ENCODE measurements around the gene NNMT.
"Not testable (repeated sequence)": the region's sequence is repeated elsewhere in the genome, so short reads cannot be mapped to it uniquely, and the experiment has no call there.

NNMT gene

DNA sequence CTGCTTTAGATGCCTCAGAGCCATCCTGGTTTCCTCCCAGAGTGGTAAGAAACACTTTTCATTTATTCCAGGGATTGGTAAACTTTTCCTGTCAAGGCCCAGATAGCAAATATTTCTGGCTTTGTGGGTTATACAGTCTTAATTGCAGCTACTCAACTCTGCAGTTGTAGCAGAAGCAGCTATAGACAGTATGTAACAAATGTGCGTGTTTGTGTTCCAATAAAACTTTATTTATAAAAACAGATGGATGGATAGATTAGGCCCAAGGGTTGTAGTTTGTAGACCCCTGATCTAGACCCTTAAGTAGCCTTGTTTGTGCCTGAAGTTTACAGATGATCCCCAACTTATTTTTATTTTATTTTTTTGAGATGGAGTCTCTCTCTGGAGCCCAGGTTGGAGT lies 17.9 kb downstream of the NNMT start:
- DNase-seq = no peak

- DNase-seq = no peak
Observed at GRCh38 chr11:114315749-114316368, 19.7 kb downstream of the NNMT start.

DNA sequence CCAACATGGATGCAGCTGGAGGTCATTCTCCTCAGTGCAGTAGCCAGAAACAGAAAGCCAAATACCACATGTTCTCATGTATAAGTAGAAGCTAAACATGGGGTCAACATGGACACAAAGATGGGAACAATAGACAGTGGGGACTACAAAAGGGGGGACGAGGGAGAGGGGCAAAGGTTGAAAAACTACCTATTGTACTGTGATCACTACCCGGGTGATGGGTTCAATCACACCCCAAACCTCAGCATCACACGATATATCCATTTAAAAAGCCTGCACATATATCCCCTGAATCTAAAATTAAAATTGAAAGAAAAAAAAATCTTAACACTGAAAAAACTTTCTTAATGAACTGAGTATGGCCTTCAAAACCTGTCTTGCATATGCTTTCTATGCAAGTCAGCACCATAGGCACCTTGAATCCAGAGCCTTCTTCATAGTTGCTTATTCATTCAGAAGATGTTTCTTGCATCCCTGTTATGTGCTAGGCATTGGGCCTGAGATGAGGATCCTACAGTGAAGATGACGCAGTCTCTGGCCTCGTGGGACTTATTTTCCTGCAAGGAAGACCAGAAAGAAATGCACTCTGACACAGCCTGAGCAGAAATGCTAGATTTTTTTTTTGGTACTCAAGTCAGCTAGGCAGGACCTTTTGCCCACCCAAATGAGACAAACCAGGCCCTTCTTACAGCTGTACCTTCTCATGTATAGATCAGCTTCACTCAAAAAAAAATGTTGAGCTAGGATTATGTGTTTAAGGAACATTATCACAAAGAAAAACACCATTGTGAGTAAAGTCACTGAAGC lies 21.0 kb downstream of the NNMT start:
- no peak for DNase-seq

GRCh38 chr11:114317787-114318137 lies 21.6 kb downstream of the NNMT start:
- DNase-seq = no peak

GRCh38 chr11:114318361-114318760 lies 22.2 kb downstream of the NNMT start:
- DNase-seq = no peak

GRCh38 chr11:114319716-114320328 lies 23.6 kb downstream of the NNMT start:
- DNase-seq = no peak

GRCh38 chr11:114321621-114322257 lies 25.5 kb downstream of the NNMT start:
- DNase-seq = peak; percentile 12

DNA sequence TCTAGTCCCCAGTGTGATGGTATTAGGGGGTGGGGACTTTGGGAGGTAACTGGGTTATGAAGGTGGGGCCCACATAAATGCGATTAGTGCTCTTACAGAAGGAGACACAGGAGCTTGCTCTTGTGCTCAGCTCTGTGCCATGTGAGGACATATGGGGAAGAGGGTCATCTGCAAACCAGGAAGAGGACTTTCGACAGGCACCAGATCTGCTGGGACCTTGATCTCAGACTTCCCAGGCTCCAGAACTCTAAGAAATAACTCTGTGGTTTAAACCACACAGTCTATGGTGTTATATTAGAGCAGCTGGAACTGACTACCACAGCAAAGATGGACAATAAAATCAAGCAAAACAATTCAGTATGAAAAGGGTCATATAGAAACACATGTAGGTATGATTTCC lies 26.7 kb downstream of the NNMT start:
- DNase-seq = no peak

- no peak for DNase-seq
Observed at GRCh38 chr11:114326151-114326550, 30.0 kb downstream of the NNMT start.

DNA sequence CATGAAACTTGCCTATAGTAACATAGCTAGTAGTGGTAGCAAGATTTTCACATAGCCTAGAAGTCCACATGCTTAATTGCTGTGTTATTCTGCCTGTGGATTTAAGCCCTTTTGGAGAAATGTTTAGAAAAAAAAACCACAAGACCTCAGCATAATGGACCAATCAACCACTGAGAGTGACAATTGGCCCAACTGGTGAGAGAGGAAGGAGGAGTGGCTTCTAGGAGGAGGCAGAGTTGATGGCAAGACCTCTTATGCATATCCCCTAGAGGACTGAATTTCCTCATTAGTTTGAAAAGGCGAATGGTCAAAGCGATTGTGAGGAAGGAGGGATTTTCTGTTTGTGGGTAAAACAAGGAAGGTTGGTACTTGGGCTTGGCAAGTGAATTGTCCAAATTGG lies 30.6 kb downstream of the NNMT start:
- no peak for DNase-seq

DNA sequence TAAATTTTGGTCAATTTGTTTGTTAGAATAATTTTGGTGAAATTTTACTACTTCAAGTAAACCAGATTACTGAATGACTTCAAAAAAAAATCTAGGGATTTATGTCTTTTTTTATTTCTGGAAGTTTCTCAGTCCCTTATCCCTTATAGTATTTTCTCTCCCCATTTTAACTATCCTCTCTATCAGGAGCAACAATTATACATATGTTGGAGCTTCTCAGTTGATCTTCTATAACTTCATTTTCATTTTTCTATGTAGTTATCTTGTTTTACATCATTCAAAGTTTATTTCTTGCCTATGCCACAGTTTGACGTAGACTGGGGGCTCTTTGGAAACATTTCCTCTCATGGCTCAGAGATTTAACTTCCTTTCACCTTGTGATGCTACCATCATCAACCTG lies 34.2 kb downstream of the NNMT start:
- DNase-seq = no peak

GRCh38 chr11:114340311-114341131 lies 44.3 kb downstream of the NNMT start:
- DNase-seq = peak; percentile 66

DNA sequence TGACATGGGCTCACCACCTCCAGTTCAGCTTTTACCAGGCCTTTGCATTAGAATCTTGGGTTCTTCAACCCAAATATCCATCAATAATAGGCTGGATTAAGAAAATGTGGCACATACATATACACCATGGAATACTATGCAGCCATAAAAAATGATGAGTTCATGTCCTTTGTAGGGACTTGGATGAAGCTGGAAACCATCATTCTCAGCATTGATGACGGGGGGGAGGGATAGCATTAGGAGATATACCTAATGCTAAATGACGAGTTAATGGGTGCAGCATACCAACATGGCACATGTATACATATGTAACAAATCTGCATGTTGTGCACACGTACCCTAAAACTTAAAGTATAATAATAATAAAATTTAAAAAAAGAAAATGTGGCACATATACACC lies 45.5 kb downstream of the NNMT start:
- DNase-seq = not testable (repeated sequence)

DNA sequence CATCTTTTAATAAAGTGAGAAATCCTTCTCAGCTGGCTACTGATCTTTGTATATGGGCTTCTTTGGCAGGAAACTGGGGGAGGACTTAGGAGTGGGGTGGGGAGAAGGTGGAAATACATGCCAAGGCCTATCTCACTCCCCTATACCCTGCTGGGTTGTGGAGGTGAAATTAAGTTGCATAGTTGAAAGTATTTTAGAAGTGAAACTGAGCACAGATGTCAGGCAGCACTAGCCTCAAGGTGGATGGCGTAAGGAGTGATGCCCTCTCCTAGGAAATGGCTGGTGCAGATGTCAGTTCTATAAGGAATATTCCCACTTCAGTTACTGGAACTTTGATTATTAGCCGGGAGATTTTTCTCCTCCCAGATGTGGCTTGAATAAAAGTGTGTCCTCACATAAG lies 46.3 kb downstream of the NNMT start:
- DNase-seq = no peak

- DNase-seq = no peak
Observed at GRCh38 chr11:114343020-114343419, 46.8 kb downstream of the NNMT start.

DNA sequence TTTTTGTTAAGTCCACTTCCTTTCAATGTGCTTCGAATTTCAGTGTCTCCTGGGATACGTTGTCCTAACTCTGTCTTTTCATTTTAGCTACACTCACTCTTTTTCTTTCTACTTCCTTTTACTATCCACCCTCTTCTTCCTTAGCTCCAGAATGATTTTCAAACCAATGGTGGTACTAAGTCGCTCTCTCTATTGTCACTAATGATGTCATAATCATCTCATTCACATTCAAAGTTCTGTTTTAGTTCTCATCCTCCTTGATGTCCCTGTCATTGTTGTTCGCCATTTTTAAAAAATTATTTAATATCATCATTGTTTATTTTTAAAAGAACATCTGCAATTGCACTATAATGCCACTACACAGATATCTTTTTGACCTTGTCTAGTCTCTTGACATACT lies 47.3 kb downstream of the NNMT start:
- DNase-seq = no peak

GRCh38 chr11:114344494-114344893 lies 48.3 kb downstream of the NNMT start:
- no peak for DNase-seq

DNA sequence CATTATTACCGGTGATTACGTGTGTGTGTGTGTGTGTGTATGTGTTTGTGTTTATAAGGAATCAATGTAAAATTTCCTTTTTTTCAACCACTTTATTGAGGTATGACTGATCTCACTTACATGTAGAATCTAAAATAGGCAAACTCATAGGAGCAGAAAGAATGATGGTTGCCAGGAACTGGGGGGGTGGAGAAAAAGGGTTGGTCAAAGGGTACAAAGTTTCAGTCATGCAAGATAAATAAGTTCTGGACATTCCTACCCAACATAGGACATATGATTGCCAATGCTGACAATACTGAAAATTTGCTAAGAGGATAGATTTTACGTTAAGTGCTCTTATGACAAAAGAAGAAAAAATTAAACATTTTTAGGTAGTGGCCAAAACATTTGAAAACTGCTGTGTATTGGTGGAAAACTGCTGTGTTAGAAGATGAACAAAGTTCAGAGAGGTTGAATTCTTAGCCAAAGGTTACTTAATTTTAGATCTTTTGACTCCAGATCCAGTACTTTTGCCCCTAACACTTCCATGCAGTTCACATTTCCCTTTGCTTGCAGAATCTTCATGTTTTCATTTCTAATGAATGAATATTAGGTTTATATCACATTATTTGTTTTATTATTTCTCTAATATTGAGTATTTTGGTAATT lies 49.5 kb downstream of the NNMT start:
- DNase-seq = no peak

DNA sequence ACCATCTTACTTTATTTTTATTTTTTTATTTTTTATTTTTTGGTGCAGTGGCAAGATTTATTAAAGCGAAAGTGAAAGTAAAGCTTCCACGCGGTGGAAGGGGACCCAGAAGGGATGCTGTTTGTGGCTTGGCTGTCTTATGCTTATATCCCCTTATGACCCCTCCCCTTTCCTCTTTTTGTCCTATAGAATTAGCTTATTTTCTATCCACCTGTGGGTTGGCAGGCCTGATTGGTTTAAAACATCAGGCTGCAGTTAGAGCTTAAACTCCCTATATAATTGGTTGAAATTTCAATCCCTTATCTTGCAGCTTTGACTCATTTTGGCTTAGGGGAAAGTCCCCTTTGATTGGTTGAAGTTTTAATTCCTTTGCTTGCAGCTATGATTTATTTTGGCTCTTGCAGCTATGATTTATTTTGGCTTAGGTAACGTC lies 50.5 kb downstream of the NNMT start:
- peak; percentile 20 for DNase-seq

DNA sequence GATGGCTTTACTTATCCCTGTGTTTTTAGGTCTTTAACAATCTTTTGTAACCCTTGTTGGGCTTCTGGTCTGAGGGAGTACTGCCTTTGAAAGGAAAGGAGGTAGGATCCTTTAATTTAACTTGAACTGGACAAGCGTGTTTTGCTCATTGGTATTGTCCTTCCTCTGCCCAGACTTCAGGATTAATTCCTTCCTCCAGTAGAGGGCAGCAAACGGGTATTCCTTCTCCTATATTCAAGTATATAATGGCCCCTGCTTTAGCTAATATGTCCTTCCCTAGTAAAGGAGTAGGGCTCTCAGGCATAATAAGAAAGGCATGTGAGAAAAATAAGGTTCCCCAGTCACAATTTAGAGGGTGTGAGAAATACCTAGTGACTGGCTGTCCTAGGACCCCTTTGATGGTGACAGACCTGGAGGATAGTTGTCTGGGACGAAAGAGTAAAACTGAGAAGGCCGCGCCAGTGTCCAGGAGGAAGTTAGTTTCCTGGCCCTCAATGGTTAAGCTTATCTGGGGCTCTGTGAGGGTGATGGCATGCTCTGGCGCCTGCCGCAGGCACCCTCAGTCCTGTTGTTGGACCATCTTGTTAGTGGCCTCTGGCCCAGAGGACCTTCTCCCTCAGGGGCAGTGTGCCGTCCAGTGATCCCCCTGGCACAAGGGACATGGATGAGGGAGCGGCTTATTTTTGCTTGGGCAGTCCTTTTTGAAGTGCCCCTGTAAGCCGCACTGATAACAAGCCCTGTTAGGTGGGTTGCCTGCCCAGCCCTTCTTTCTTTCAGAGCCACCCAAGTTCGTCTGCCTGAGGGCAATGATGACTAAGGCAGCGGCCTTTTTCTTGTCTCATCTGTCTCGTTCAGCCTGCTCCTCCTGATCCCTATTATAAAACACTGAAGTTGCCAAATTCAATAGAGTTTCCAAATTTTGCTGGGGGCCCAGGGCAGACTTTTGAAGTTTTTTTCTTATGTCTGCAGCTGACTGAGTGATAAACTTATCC lies 52.3 kb downstream of the NNMT start:
- DNase-seq = peak; percentile 71

DNA sequence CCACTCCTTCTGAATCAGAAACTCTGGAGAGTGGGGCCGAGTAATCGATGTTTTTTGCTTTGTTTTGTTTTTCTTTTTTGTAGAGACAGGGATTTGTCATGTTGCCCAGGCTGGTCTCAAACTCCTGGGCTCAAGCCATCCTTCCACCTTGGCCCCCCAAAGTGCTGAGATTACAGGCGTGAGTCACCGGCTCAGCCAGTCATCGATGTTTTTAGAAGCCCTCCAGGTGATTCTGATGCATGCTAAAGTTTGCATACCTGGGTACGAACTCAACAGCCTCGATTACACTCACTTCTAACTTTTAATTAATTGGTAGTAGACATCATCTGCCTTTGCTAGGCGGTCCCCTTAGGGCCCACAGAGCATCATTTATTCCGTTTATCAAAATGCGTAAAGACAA lies 53.8 kb downstream of the NNMT start:
- DNase-seq = no peak

Measured in suppressor macrophage treated with lipopolysaccharide for 4 hours (primary cell).